Keratinocyte (primary cell): ENCODE measurements around the gene BABAM2. TPM values are rescaled to one million over a fixed set of nuclear protein-coding genes. Genes with fewer than 3 reads are reported as not detected.
A peak's percentile ranks its signal among the peaks of the same experiment; 100 is the strongest.

Experiments used
- DNase-seq: peaks from one replicate; pipeline ENCODE4 v3.0.0-alpha.2; 2011; ENCODE audit warnings: low read depth, missing footprints, low spot score
- FAIRE-seq: peaks from 2 replicates; lab custom pipeline; 2011; peaks lifted over from hg19 to GRCh38; lab: Jason Lieb, UNC
- H2AFZ ChIP-seq: 2 replicates; pipeline ENCODE4 v1.6.0; 2012; ENCODE audit warnings: low read length, control low read depth, inconsistent platforms; ENCODE audit not compliant: control insufficient read depth
- H3K27ac ChIP-seq: 2 replicates; pipeline ENCODE4 v1.5.1; 2011; ENCODE audit warnings: low read length; ENCODE audit not compliant: control insufficient read depth, insufficient read depth
- H3K27me3 ChIP-seq: 3 replicates; pipeline ENCODE4 v1.6.0; 2011; ENCODE audit warnings: low read length; ENCODE audit not compliant: control insufficient read depth, insufficient read depth; ENCODE audit errors: extremely low read depth
- H3K36me3 ChIP-seq, 2 experiments: 2 replicates in 1 of 2; 3 replicates in 1 of 2; pipeline ENCODE4 v1.5.1; 2011; ENCODE audit warnings: low read length in 2 of 2, mild to moderate bottlenecking in 1 of 2; ENCODE audit not compliant: control insufficient read depth in 2 of 2, insufficient read depth in 2 of 2; ENCODE audit errors: extremely low read depth in 1 of 2
- H3K4me1 ChIP-seq: 3 replicates; pipeline ENCODE4 v1.5.1; 2011; ENCODE audit warnings: low read length; ENCODE audit not compliant: control insufficient read depth, insufficient read depth; ENCODE audit errors: extremely low read depth
- H3K4me2 ChIP-seq: 3 replicates; pipeline ENCODE4 v1.6.0; 2011; ENCODE audit warnings: low read depth, low read length; ENCODE audit not compliant: control insufficient read depth, insufficient read depth; ENCODE audit errors: extremely low read depth
- H3K4me3 ChIP-seq, 3 experiments: fragments of 200-600 bp in 1 of 3; sonication (generic) in 1 of 3; 2 replicates in 2 of 3; 3 replicates in 1 of 3; pipeline ENCODE4 v1.5.1; 2011 to 2016; ENCODE audit warnings: low read length in 3 of 3, mild to moderate bottlenecking in 3 of 3, control low read depth in 2 of 3, inconsistent platforms in 1 of 3, low read depth in 1 of 3, mixed read lengths in 1 of 3, mixed run types in 1 of 3, moderate library complexity in 1 of 3; ENCODE audit not compliant: control insufficient read depth in 2 of 3, insufficient read depth in 2 of 3; ENCODE audit errors: extremely low read depth in 1 of 3
- H3K79me2 ChIP-seq: 2 replicates; pipeline ENCODE4 v1.6.0; 2012; ENCODE audit warnings: low read length; ENCODE audit not compliant: control insufficient read depth, insufficient read depth
- H3K9ac ChIP-seq: 3 replicates; pipeline ENCODE4 v1.6.0; 2011; ENCODE audit warnings: low read length; ENCODE audit not compliant: control insufficient read depth, insufficient read depth; ENCODE audit errors: extremely low read depth
- H3K9me1 ChIP-seq: 3 replicates; pipeline ENCODE4 v1.6.0; 2011; ENCODE audit warnings: low read length; ENCODE audit not compliant: control insufficient read depth, insufficient read depth; ENCODE audit errors: extremely low read depth
- H3K9me3 ChIP-seq: 2 replicates; pipeline ENCODE4 v1.5.1; 2012; ENCODE audit warnings: low read depth, low read length; ENCODE audit not compliant: control insufficient read depth
- H4K20me1 ChIP-seq: 3 replicates; pipeline ENCODE4 v1.6.0; 2011; ENCODE audit warnings: low read length; ENCODE audit not compliant: control insufficient read depth, insufficient read depth; ENCODE audit errors: extremely low read depth
- EZH2 ChIP-seq: IDR thresholded peaks from one replicate; pipeline ENCODE4 v1.6.1; 2012; ENCODE audit warnings: inconsistent platforms, mild to moderate bottlenecking, low read length, moderate library complexity
- dilution Hi-C: fragments of 300-500 bp; cut with MboI; formaldehyde crosslinking; loops from one replicate; pipeline ENCODE4 v1.7.0; 2020; ENCODE audit warnings: low sequenced_read_pairs; ENCODE audit not compliant: extremely low pct_ligation_motif_present
- polyA plus RNA-seq, 5 experiments: library from polyadenylated mRNA; depleted of rRNA in 3 of 5; stranded (reverse) in 3 of 5; stranded (forward) in 1 of 5; unstranded in 1 of 5; fragments of >200 nt; gene quantifications; 1 replicate in 1 of 5; 2 replicates in 3 of 5; 3 replicates in 1 of 5; pipeline versions ENCODE4 v1.2.1 to v1.2.3, GENCODE V29; 2011 to 2012; ENCODE audit warnings: missing spikeins in 2 of 5, low read depth in 1 of 5, low replicate concordance in 1 of 5
- TF ChIP-seq, protein P1 (sequence below), 3 experiments: IDR thresholded peaks in 1 of 3; conservative IDR thresholded peaks in 1 of 3; optimal IDR thresholded peaks in 1 of 3; 2 replicates in 2 of 3; 3 replicates in 1 of 3; pipeline versions ENCODE3 to v1.5.1; 2011; ENCODE audit warnings: low read length in 3 of 3, mild to moderate bottlenecking in 3 of 3, moderate library complexity in 2 of 3, control low read depth in 1 of 3, inconsistent platforms in 1 of 3; ENCODE audit not compliant: insufficient read depth in 2 of 3; ENCODE audit errors: extremely low read depth in 1 of 3

Gene BABAM2
- polyA plus RNA-seq, 1 donor (not counting 4 experiments of a cell fraction or from before 2014, with no cell fraction given), result 29.8 TPM

DNA sequence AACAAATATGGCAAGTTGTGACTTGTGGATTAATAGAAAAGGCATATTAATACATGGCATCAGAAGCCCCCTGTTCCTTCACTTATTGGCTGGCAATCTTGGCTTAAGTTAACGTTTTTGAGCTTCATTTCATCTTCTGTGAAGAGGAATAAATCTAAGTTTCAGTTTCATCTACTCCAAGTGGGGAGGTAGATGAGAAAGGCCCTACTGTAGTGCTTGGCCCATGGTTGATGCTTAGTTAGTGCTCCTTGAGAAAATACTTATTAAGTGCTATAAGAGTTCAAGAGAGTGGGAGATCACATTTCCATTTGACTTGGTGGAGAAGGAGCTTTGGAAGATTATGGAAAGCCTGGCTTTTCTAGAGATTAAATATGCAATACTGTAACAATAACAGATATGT lies 244.3 kb downstream of the BABAM2 start:
- TF ChIP-seq EZH2, result no peak
- TF ChIP-seq, protein P1, sequence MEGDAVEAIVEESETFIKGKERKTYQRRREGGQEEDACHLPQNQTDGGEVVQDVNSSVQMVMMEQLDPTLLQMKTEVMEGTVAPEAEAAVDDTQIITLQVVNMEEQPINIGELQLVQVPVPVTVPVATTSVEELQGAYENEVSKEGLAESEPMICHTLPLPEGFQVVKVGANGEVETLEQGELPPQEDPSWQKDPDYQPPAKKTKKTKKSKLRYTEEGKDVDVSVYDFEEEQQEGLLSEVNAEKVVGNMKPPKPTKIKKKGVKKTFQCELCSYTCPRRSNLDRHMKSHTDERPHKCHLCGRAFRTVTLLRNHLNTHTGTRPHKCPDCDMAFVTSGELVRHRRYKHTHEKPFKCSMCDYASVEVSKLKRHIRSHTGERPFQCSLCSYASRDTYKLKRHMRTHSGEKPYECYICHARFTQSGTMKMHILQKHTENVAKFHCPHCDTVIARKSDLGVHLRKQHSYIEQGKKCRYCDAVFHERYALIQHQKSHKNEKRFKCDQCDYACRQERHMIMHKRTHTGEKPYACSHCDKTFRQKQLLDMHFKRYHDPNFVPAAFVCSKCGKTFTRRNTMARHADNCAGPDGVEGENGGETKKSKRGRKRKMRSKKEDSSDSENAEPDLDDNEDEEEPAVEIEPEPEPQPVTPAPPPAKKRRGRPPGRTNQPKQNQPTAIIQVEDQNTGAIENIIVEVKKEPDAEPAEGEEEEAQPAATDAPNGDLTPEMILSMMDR (optimal IDR thresholded peaks at IDR 0.05 in 1 of 3, IDR thresholded peaks at IDR 0.05 in 1 of 3, conservative IDR thresholded peaks at IDR 0.05 in 1 of 3; ENCODE audit: extremely low read depth in 1 of 3, insufficient read depth in 2 of 3, low read length in 3 of 3), result no peak
- H2AFZ ChIP-seq, result no peak overlapping the region
- dilution Hi-C loops, result no loop called here
- H4K20me1 ChIP-seq, result no peaks in the 10 kb centered on the region
- no peak overlapping the region for H3K4me3 ChIP-seq
- H3K27me3 ChIP-seq, result no peaks in the 10 kb centered on the region
- peaks cover 24% of the 10 kb centered on the region for H3K4me1 ChIP-seq
- no peak for DNase-seq
- H3K79me2 ChIP-seq, result no peaks in the 10 kb centered on the region
- no peak for FAIRE-seq
- H3K9ac ChIP-seq, result no peak overlapping the region
- H3K36me3 ChIP-seq, result no peaks in the 10 kb centered on the region
- no peaks in the 10 kb centered on the region for H3K9me3 ChIP-seq
- peak overlapping the region; percentile 46 for H3K4me2 ChIP-seq
- H3K27ac ChIP-seq, result no peak overlapping the region
- H3K9me1 ChIP-seq, result no peaks in the 10 kb centered on the region

DNA sequence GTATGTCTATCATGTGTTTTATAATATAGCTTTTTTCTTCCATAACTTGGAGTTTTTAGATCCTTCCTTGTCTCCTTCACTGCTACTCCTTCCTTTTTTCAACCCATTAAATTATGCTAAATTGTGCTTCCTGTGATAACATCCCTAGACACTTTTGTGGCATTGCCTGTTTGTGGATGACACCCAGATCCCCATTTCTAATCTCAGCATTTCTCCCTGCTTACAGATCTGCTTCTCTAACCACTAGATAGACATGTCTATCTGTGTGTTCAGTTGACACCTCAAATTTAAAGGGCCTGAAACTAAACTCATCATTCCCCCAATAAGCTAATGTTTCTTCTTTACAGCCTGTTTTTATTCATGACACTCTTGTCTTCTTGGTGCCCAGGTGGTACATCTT lies 244.8 kb downstream of the BABAM2 start:
- Histone ChIP-seq H3K9ac (no peak overlapping the region), H3K4me1 (peaks cover 24% of the 10 kb centered on the region), H2AFZ (no peak overlapping the region), H4K20me1 (no peaks in the 10 kb centered on the region), H3K27ac (no peak overlapping the region), H3K4me2 (no peak overlapping the region), H3K9me1 (no peaks in the 10 kb centered on the region), H3K36me3 (no peaks in the 10 kb centered on the region), H3K79me2 (no peaks in the 10 kb centered on the region), H3K4me3 (no peak overlapping the region), H3K27me3 (no peaks in the 10 kb centered on the region), H3K9me3 (no peaks in the 10 kb centered on the region)
- TF ChIP-seq EZH2, result no peak
- TF ChIP-seq, protein P1 (optimal IDR thresholded peaks at IDR 0.05 in 1 of 3, IDR thresholded peaks at IDR 0.05 in 1 of 3, conservative IDR thresholded peaks at IDR 0.05 in 1 of 3; ENCODE audit: extremely low read depth in 1 of 3, insufficient read depth in 2 of 3, low read length in 3 of 3), result no peak
- DNase-seq (no peak), FAIRE-seq (no peak)
- dilution Hi-C loops, result no loop called here
